ENCODE data around the gene MICB.

DNA sequence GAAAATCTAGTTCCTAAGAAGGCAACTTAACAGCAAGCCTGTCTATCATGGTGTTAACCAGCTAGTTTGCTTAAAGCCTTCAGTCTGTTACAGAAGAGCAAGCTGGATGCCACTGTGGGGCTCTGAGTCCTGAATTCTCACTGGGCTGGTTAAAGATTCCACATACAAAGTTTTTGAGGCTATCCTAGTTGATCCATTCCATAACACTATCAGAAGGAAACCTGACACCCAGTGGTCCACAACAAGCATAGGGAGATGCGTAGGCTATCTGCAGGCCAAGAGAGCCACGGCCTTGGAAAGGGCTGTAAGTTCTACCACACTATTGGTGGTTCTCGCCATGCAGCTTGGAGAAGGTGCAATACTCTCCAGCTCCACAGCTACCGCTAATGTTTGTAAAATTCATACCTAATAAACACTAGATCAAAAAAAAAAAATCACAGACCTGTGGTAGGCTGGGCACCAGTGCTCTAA is 30.4 kb downstream of the MICB start:
- TF ChIP-seq, protein P1, sequence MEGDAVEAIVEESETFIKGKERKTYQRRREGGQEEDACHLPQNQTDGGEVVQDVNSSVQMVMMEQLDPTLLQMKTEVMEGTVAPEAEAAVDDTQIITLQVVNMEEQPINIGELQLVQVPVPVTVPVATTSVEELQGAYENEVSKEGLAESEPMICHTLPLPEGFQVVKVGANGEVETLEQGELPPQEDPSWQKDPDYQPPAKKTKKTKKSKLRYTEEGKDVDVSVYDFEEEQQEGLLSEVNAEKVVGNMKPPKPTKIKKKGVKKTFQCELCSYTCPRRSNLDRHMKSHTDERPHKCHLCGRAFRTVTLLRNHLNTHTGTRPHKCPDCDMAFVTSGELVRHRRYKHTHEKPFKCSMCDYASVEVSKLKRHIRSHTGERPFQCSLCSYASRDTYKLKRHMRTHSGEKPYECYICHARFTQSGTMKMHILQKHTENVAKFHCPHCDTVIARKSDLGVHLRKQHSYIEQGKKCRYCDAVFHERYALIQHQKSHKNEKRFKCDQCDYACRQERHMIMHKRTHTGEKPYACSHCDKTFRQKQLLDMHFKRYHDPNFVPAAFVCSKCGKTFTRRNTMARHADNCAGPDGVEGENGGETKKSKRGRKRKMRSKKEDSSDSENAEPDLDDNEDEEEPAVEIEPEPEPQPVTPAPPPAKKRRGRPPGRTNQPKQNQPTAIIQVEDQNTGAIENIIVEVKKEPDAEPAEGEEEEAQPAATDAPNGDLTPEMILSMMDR (IDR thresholded peaks at IDR 0.05) = no peak
- no peak for TF ChIP-seq POLR2A (IDR thresholded peaks at IDR 0.05)
- no peak for TF ChIP-seq EP300 (IDR thresholded peaks at IDR 0.05)

Measured in sigmoid colon (tissue), 4 donors.